Karpas-422 (cell line): Measurements from ENCODE around the gene NFIL3. TPM values are rescaled to one million over a fixed set of nuclear protein-coding genes. Genes with fewer than 3 reads are reported as not detected.
"Not testable (repeated sequence)": the region's sequence is repeated elsewhere in the genome, so short reads cannot be mapped to it uniquely, and the experiment has no call there.

Experiments used
- DNase-seq: peaks from one replicate; pipeline ENCODE4 v3.0.0-alpha.2; 2015
- H2AFZ ChIP-seq: fragments of 200-600 bp; sonication (generic); 2 replicates; pipeline ENCODE4 v1.6.1; 2014; ENCODE audit warnings: antibody characterized with exemption, low read length, mixed read lengths
- H3K27ac ChIP-seq: fragments of 200-600 bp; sonication (generic); 2 replicates; pipeline ENCODE4 v1.5.1; 2014; ENCODE audit warnings: mild to moderate bottlenecking, low read length, moderate library complexity
- H3K27me3 ChIP-seq: fragments of 200-600 bp; sonication (generic); 2 replicates; pipeline ENCODE4 v1.6.1; 2014; ENCODE audit warnings: low read length, mixed read lengths
- H3K36me3 ChIP-seq: fragments of 200-600 bp; sonication (generic); 2 replicates; pipeline ENCODE4 v1.6.1; 2014; ENCODE audit warnings: low read length, mixed read lengths; ENCODE audit not compliant: insufficient read depth
- H3K4me1 ChIP-seq: fragments of 200-600 bp; sonication (generic); 2 replicates; pipeline ENCODE4 v1.6.1; 2014; ENCODE audit warnings: mild to moderate bottlenecking, low read length, mixed read lengths
- H3K4me2 ChIP-seq: fragments of 200-600 bp; sonication (generic); 2 replicates; pipeline ENCODE4 v1.6.1; 2014; ENCODE audit warnings: low read length, low read depth, mild to moderate bottlenecking; ENCODE audit not compliant: poor library complexity, severe bottlenecking
- H3K4me3 ChIP-seq: fragments of 200-600 bp; sonication (generic); 2 replicates; pipeline ENCODE4 v1.5.1; 2014; ENCODE audit warnings: mild to moderate bottlenecking, antibody characterized with exemption, low read length, mixed read lengths
- H3K79me2 ChIP-seq: fragments of 200-600 bp; sonication (generic); 2 replicates; pipeline ENCODE4 v1.6.1; 2014; ENCODE audit warnings: mild to moderate bottlenecking, low read length, mixed read lengths
- H3K9ac ChIP-seq: fragments of 200-600 bp; sonication (generic); 2 replicates; pipeline ENCODE4 v1.6.0; 2014; ENCODE audit warnings: low read length
- H3K9me2 ChIP-seq: fragments of 200-600 bp; sonication (generic), shearing (Covaris generic); replicated peaks from 2 replicates; pipeline ENCODE4 v1.6.0; 2014; ENCODE audit warnings: mild to moderate bottlenecking, low read length, moderate library complexity; ENCODE audit not compliant: insufficient read depth
- H3K9me3 ChIP-seq: fragments of 300-700, 200-600 bp; sonication (generic); 2 replicates; pipeline ENCODE4 v1.6.1; 2014; ENCODE audit warnings: low read length, mixed read lengths
- H4K20me1 ChIP-seq: fragments of 200-600 bp; sonication (generic); 2 replicates; pipeline ENCODE4 v1.6.1; 2014; ENCODE audit warnings: mild to moderate bottlenecking, antibody characterized with exemption, low read length, low read depth; ENCODE audit not compliant: insufficient read depth
- total RNA-seq: library from RNA; depleted of rRNA; stranded (reverse); fragments of >200 nt; shearing (Covaris generic); gene quantifications from 2 replicates; pipeline ENCODE4 v1.2.3, GENCODE V29; 2014; ENCODE audit warnings: low replicate concordance

NFIL3 gene
- total RNA-seq, 1 experiment from 2014 or later = 4.1 TPM

DNA sequence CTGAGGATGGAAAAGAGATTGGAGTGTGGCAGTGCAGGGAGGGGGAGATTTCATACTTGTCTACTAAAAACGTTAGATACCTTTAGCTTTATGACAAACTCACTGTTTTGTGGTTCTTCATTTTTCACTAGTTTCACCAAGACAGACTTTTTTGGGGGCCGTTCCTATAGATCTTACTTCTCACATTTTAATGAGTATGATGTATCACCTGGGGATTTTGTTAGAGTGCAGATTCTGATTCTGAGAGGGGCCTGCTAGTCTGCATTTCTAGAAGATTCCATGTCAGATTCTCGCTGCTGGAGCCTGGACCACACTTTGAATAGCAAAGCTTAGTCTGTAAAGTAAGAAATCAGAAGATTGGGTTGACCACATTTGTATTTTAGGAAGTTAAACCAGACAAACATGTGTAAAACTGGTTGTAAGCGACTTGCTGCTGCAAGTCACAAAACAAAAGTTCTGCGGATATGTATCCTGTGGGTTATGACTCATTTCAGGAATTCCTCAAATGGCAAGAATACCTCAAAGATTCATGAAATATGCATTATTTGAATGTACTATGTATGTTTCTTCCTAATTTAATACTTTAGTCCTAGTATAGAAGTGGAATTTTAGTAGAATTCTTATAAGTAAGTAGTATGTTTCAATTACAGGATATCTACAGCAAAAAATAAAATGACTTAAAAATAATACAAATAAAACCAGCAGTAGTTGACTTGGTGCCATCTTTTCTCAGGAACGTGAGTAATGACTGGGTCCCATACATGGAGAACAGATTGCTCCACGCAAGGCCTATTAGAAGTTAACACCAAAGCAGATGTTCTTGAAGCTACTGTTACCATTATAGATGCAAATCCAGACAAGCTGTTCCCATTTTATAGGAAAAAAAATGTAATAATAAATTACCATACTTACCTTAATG lies 27.8 kb downstream of the NFIL3 start:
- H3K27ac ChIP-seq = no peak overlapping the region
- H3K9me2 ChIP-seq = no peaks in the 10 kb centered on the region
- no peak for DNase-seq
- H3K9ac ChIP-seq = no peak overlapping the region
- H3K79me2 ChIP-seq = no peaks in the 10 kb centered on the region
- no peaks in the 10 kb centered on the region for H3K4me1 ChIP-seq
- no peak overlapping the region for H2AFZ ChIP-seq
- H3K4me2 ChIP-seq = no peak overlapping the region
- no peaks in the 10 kb centered on the region for H4K20me1 ChIP-seq
- no peaks in the 10 kb centered on the region for H3K36me3 ChIP-seq
- H3K27me3 ChIP-seq = no peaks in the 10 kb centered on the region
- no peak overlapping the region for H3K4me3 ChIP-seq
- H3K9me3 ChIP-seq = no peaks in the 10 kb centered on the region

DNA sequence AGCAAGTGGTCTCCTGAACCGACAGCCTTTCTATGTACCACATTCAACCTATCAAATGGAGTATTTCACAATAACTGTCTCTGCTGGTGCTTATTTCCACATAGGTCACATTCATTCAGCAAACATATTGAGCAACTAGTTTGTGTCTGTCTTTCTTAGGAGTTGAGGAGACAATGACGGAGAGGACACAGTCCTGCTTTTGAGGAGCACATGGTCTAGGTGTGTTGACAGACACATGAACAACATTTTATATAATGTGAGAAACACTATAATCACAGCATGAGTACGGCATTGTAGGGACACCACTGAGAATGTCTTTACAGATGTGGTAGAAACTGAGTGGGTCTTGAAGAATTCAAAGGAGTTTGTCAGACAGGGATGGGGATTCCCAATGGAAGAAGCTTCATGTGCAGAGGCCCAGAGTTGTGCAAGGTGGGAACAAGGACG lies 28.5 kb downstream of the NFIL3 start:
- DNase-seq = no peak
- Histone ChIP-seq H3K9ac (no peak overlapping the region), H3K4me2 (no peak overlapping the region), H3K9me3 (no peaks in the 10 kb centered on the region), H3K4me3 (no peak overlapping the region), H4K20me1 (no peaks in the 10 kb centered on the region), H3K4me1 (no peaks in the 10 kb centered on the region), H2AFZ (no peak overlapping the region), H3K27ac (no peak overlapping the region), H3K9me2 (no peaks in the 10 kb centered on the region), H3K79me2 (no peaks in the 10 kb centered on the region), H3K36me3 (no peaks in the 10 kb centered on the region), H3K27me3 (no peaks in the 10 kb centered on the region)

DNA sequence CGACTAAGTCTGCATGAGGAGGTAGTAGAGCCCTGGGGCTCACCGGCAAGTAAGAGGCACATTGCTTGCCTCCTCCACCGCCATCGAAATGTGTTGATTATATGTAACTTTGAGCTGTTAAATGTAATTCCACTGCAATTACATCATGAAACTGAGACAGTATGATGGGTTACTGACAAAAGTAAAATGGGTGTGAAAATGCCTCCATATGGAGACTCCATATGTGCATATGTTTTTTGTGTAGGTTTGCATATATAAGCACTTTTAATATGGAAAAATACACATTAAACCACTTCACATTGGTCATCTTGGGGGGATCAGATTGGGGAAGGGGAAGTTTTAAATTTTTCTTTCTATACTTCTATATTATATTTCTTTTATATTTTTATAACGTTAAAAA lies 29.8 kb downstream of the NFIL3 start:
- H3K36me3 ChIP-seq = no peaks in the 10 kb centered on the region
- no peak for DNase-seq
- H4K20me1 ChIP-seq = no peaks in the 10 kb centered on the region

DNA sequence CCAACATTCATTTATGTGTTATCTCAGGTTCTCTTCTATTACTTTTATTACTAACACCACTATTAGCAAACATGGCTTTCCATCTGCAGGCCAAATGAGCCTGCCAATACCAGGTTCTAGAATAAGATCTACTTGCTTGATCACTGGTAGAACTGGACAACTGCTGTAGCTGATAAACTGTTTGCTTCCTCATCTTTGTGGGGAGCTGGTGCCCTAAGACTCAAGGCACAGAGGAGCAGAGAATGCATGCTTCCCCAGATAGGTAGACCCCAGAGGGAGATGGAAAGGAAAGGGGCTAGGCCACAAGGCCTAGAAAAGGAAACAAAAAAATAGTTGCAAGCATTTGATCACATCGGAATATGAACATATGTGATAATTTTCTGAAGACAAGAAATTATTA lies 31.2 kb downstream of the NFIL3 start:
- Histone ChIP-seq H3K4me1 (no peaks in the 10 kb centered on the region), H3K27me3 (no peaks in the 10 kb centered on the region), H3K4me3 (no peak overlapping the region), H3K9me3 (no peaks in the 10 kb centered on the region), H3K27ac (no peak overlapping the region), H3K9me2 (no peaks in the 10 kb centered on the region), H3K4me2 (no peak overlapping the region), H3K79me2 (no peaks in the 10 kb centered on the region), H4K20me1 (no peaks in the 10 kb centered on the region), H2AFZ (no peak overlapping the region), H3K36me3 (no peaks in the 10 kb centered on the region), H3K9ac (no peak overlapping the region)
- no peak for DNase-seq

More for the DNA sequence above, 29.8 kb downstream of the NFIL3 start:
- Histone ChIP-seq H3K27me3 (no peaks in the 10 kb centered on the region), H3K4me1 (no peaks in the 10 kb centered on the region), H3K4me3 (no peak overlapping the region), H2AFZ (no peak overlapping the region), H3K9ac (no peak overlapping the region), H3K9me2 (no peaks in the 10 kb centered on the region), H3K79me2 (no peaks in the 10 kb centered on the region), H3K9me3 (no peaks in the 10 kb centered on the region), H3K27ac (no peak overlapping the region), H3K4me2 (no peak overlapping the region)

DNA sequence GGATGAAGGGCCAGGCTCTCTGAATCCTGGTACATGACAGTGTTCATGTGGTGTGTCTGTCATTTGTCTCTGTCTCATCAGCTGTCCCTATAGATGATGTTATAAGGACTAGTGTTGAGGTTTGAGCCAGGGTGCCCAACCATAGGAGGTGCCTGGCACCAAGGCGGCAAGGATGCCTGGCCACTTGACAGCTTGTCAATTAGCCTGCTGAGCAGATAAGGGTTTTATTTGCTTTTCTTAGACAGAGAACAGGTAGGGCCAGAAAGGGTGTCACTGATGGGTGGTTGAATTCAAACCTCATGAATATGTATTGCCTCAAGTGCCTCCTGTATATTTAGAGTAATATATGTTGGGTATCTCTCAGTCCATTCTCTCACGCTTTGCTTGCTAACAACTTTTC lies 31.8 kb downstream of the NFIL3 start:
- Histone ChIP-seq H3K4me1 (no peaks in the 10 kb centered on the region), H2AFZ (no peak overlapping the region), H3K4me3 (no peak overlapping the region)

DNA sequence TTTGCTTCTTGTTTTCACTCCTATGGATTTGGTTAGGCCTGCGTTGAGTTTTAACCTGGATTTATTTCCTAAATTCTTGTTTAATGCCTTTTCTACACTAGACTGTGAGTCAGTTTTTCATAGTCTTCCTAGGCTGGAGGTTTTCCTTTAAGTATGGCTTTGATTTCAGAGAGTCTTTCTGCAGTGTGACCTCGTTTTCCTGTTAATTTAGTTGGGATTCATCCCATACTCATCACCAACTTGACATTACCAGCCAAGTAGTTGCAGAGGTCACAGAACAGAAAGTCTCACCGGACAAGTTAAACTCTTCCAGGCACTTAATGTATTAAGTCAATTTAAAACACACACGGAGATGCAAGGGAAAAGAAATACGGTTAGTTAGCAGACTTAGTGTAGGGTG lies 32.2 kb downstream of the NFIL3 start:
- Histone ChIP-seq H3K36me3 (no peaks in the 10 kb centered on the region), H3K4me2 (no peak overlapping the region), H3K9me3 (no peaks in the 10 kb centered on the region), H3K9me2 (no peaks in the 10 kb centered on the region), H3K27me3 (no peaks in the 10 kb centered on the region), H3K4me1 (no peaks in the 10 kb centered on the region), H3K9ac (no peak overlapping the region), H3K4me3 (no peak overlapping the region), H3K79me2 (no peaks in the 10 kb centered on the region), H2AFZ (no peak overlapping the region), H4K20me1 (no peaks in the 10 kb centered on the region), H3K27ac (no peak overlapping the region)
- no peak for DNase-seq

More for the DNA sequence above, 31.8 kb downstream of the NFIL3 start:
- no peaks in the 10 kb centered on the region for H3K9me3 ChIP-seq
- DNase-seq = no peak
- no peak overlapping the region for H3K9ac ChIP-seq
- H3K27me3 ChIP-seq = no peaks in the 10 kb centered on the region
- no peak overlapping the region for H3K27ac ChIP-seq
- no peaks in the 10 kb centered on the region for H3K79me2 ChIP-seq
- no peaks in the 10 kb centered on the region for H3K9me2 ChIP-seq
- no peaks in the 10 kb centered on the region for H3K36me3 ChIP-seq
- no peak overlapping the region for H3K4me2 ChIP-seq
- no peaks in the 10 kb centered on the region for H4K20me1 ChIP-seq

DNA sequence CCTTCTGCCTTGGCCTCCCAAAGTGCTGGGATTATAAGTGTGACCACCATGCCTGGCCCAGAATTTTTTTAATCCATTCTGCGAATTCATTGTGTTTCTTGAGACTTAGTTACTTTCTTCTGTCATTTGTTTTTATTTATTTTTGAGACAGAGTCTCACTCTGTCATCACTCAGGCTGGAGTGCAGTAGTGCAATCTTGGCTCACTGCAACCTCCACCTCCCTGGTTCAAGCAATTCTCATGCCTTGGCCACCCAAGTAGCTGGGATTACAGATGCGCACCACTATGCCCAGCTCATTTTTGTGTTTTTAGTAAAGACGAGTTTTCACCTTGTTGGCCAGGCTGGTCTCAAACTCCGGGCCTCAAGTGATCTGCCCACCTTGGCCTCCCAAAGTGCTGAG lies 33.9 kb downstream of the NFIL3 start:
- H3K9me3 ChIP-seq, H3K27me3 ChIP-seq, H3K4me1 ChIP-seq, H3K9ac ChIP-seq, H3K79me2 ChIP-seq, DNase-seq, H3K9me2 ChIP-seq, H3K4me2 ChIP-seq, H4K20me1 ChIP-seq, H3K36me3 ChIP-seq, H2AFZ ChIP-seq, H3K4me3 ChIP-seq, H3K27ac ChIP-seq: not testable (repeated sequence)

DNA sequence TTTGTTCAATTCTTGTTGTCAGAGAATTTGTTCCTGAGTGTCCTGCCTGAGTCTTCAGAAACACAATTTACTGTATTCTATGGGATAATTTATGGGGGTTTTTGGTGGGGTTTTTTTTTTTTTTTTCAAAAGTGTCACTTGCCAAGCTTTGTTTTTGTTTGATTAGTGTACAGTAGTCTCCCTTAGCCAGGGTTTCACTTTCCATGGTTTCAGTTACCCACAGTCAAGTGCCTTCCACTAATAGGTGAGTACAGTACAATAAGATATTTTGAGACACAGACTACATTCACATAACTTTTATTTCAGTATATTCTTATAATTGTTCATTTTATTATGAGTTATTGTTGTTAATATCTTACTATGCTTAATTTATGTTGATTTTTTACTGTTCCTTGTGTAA lies 36.9 kb downstream of the NFIL3 start:
- no peak overlapping the region for H3K27ac ChIP-seq
- H3K79me2 ChIP-seq = no peaks in the 10 kb centered on the region
- H3K4me3 ChIP-seq = no peak overlapping the region
- no peaks in the 10 kb centered on the region for H4K20me1 ChIP-seq
- H3K27me3 ChIP-seq = no peaks in the 10 kb centered on the region
- H3K9ac ChIP-seq = no peak overlapping the region
- no peaks in the 10 kb centered on the region for H3K9me3 ChIP-seq
- no peaks in the 10 kb centered on the region for H3K36me3 ChIP-seq
- no peak overlapping the region for H2AFZ ChIP-seq
- H3K9me2 ChIP-seq = no peaks in the 10 kb centered on the region
- no peaks in the 10 kb centered on the region for H3K4me1 ChIP-seq
- no peak for DNase-seq
- no peak overlapping the region for H3K4me2 ChIP-seq
